ENCODE data around the gene TPRX2.
"Not testable (repeated sequence)": the region's sequence is repeated elsewhere in the genome, so short reads cannot be mapped to it uniquely, and the experiment has no call there.

Gene TPRX2

GRCh38 chr19:47848425-47848822 lies 10.6 kb upstream of the TPRX2 start:
- in situ Hi-C loops (cut with HindIII; ENCODE audit: low sequenced_read_pairs), result no loop called here
- no peak for TF ChIP-seq CTCF (IDR thresholded peaks at IDR 0.05; ENCODE audit: low read depth, low read length)
- DNase-seq (ENCODE audit: low read depth, low spot score), result no peak
- no peak overlapping the region for H3K4me3 ChIP-seq (ENCODE audit: low read depth, low read length)

- no peak for DNase-seq (ENCODE audit: low read depth, low spot score)
- in situ Hi-C loops (cut with HindIII; ENCODE audit: low sequenced_read_pairs), result no loop called here
- peak; percentile 44 for TF ChIP-seq CTCF (IDR thresholded peaks at IDR 0.05; ENCODE audit: low read depth, low read length)
- H3K4me3 ChIP-seq (ENCODE audit: low read depth, low read length), result no peak overlapping the region
These were observed 10.1 kb upstream of the TPRX2 start for GRCh38 chr19:47848823-47849473.

DNA sequence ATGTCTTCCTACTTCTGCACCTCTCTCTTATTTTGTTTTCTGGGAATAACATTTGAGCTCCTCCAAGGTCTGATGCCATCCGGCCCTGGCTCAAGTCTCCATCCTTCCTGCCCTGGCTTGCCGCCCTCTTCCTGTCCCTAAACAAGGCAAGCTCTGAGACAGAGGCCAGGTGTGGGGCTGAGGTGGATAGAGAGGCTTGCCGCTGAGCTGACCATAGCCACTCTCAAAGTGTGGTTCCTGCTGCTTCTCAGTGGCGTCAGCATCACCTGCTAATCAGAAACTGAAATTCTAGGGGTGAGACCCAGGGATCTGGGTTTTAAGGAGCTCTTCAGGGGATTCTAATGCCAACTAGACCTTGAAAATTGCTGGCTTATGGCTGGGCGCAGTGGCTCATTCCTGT lies 6.0 kb upstream of the TPRX2 start:
- DNase-seq (ENCODE audit: low read depth, low spot score), result no peak
- in situ Hi-C loops (cut with HindIII; ENCODE audit: low sequenced_read_pairs), result no loop called here
- H3K4me3 ChIP-seq (ENCODE audit: low read depth, low read length), result no peak overlapping the region
- TF ChIP-seq CTCF (IDR thresholded peaks at IDR 0.05; ENCODE audit: low read depth, low read length), result no peak

DNA sequence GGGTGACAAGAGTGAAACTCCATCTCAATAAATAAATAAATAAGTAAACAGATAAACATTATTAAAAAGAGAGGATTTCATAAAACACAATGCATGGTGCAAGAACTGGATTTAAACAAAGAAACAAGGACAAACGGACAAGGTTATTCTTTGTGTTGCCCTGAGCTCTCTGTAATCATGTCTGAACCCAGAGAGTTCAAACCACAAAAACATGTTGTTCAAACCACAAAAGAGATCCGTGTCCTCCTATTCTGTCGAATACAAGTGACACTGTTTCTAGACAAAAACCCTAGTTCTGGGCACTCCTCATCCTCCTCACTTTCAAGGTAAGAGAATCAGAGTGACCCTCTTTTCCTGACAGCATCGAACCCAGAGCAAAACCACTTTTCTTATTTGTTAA lies 4.6 kb upstream of the TPRX2 start:
- DNase-seq (ENCODE audit: low read depth, low spot score), result no peak
- in situ Hi-C loops (cut with HindIII; ENCODE audit: low sequenced_read_pairs), result no loop called here

DNA sequence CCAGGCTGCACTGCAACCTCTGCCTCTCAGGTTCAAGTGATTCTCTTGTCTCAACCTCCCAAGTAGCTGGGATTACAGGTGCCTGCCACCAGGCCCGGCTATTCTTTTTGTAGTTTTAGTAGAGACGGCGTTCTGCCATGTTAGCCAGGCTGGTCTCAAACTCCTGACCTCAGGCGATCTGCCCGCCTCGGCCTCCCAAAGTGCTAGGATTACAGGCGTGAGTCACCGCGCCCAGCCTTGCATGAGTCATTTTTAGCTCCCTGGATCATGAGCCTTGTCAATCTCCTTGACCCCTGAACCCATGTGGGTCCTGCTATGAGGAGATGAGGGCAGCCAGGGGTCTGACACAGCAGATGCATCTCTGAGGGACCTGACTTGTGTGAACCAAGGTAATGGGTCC lies 804 bp upstream of the TPRX2 start:
- H3K4me3 ChIP-seq (ENCODE audit: low read depth, low read length); DNase-seq (ENCODE audit: low read depth, low spot score); in situ Hi-C loops (cut with HindIII; ENCODE audit: low sequenced_read_pairs): not testable (repeated sequence)

More for the DNA sequence above, 4.6 kb upstream of the TPRX2 start:
- no peak for TF ChIP-seq CTCF (IDR thresholded peaks at IDR 0.05; ENCODE audit: low read depth, low read length)
- H3K4me3 ChIP-seq (ENCODE audit: low read depth, low read length), result no peak overlapping the region

GRCh38 chr19:47859838-47860237 lies 803 bp downstream of the TPRX2 start:
- DNase-seq (ENCODE audit: low read depth, low spot score); in situ Hi-C loops (cut with HindIII; ENCODE audit: low sequenced_read_pairs); H3K4me3 ChIP-seq (ENCODE audit: low read depth, low read length): not testable (repeated sequence)

- no peak for TF ChIP-seq CTCF (IDR thresholded peaks at IDR 0.05; ENCODE audit: low read depth, low read length)
These were observed 1.7 kb downstream of the TPRX2 start for GRCh38 chr19:47860602-47861297.

More at GRCh38 chr19:47860602-47861297, 1.7 kb downstream of the TPRX2 start:
- in situ Hi-C loops (cut with HindIII; ENCODE audit: low sequenced_read_pairs), result no loop called here
- no peak for DNase-seq (ENCODE audit: low read depth, low spot score)
- no peak overlapping the region for H3K4me3 ChIP-seq (ENCODE audit: low read depth, low read length)

Data from astrocyte of the spinal cord (primary cell).